ENCODE measurements around the gene BACH2.

DNA sequence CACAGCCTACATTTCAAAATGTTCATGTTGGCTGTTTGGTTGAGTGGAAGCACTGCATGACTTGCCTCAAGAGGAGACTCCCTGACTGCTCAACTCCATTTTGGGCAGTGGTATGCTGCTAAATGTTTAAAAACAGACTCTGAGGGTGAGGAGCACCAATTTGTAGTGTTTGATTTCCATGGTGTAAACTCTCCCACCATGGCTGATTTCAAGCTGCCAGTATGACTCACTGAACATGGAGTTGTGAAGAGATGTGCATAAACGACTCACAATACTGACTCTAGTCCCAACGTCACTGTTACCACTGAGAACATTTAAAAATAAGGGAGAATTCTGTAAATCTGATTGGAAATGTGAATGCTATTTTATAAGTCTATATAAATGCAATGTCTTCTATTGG lies 70.4 kb downstream of the BACH2 start:
- TF ChIP-seq EZH2phosphoT487 (IDR thresholded peaks at IDR 0.05; ENCODE audit: borderline replicate concordance, low read depth): no peak
- no peak for TF ChIP-seq CTCF (IDR thresholded peaks at IDR 0.05)

All from SK-N-SH (cell line).